ENCODE measurements around the gene IGF1R.

The IGF1R gene

DNA sequence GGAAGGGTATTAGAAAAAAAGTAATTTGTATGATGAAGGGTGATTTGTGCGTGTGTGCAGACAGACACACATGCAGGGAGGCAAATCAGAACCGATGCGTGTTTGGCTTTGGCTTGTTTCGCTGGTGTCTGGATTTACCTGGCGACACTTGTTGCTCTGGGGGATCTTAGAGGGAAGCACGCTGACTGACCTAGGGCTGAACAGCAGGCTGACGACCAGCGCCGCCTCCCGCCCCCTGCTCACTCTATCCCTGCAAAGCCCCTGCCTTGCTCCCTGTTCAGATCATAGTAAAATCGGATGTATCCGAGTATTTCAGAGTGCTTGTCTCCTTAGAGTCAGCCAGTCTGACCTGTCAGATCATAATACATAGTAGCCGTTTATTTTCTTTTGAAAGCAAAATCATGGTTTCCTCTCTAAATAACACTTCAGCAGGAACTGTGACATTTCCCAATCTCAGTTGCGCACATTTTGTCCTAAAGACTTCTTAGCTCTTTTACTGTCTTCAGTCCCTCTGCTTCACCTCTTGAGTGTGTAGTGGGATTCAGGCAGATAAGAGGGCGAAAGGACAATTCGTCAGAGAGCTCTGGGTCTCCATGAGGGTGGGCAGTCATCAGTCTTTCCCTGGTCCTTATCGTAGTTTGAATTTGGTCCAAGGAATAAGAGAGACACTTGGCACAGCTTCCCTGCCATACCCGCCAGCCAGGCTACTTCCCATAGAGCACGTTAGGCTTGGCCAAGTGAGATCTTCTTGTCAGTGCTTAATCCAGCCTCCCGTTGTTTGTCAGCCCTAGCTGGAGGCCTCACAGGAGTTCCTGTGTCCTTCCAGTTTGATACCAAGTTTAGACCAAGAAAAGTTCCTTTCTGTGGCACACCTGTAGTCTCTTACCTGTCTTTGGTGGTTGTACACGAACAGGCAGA is 261.9 kb downstream of the IGF1R start:
- no peak for DNase-seq (ENCODE audit: low spot score)

DNA sequence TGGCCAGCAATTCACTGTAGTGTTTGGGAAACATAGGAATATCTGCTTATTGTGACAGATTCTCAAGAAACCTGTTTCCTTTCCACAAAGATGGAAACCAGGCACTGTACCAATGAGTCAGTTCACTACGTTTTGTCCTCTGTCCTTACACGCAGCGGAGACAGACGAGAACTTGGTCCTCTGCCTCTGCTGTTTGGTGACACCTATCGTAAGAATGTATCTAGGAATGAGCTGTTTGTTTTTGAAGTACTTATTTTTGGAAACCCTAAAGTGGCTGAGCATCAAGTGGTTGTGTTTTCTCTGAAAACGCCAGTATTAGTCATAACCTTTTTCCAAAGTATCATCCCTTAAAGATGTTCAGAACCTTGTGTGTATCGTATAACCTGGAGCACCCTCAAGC is 266.3 kb downstream of the IGF1R start:
- no peak for DNase-seq (ENCODE audit: low spot score)

DNA sequence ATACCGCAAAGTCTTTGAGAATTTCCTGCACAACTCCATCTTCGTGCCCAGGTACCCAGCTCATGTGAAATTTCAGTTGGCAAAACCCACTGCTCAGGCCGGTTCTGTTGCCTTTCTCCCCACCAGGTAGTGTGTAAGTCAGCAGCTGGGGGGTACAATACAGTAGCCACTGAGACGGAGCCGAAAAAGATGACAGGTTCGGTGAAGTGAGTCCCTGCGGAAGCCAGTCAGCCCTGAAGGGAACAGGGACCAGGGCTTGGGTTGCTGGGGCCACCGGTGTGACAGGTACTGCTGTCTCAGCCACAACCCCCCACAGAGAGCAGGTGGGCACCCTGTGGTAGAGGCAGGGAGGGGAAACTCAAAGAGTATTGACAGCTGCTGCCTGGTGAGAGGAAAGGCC is 268.5 kb downstream of the IGF1R start:
- no peak for DNase-seq (ENCODE audit: low spot score)

DNA sequence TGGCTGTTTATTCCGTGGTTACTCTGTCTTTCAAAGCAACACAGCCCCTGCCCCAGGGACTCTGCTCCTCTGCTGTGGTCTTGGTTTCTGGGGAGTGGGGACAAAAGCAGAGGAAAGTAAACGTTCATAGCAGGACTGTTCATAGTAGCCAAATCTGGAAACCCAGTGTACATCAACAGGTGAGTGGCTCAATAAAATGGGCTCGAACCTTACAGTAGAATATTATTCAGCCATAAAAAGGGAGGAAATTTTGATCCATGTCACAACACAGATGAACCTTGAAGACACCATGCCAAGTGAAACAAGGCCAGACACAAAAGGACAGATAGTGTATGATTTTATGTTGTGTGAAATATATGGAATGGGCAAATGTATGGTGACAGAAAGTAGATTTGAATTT is 269.1 kb downstream of the IGF1R start:
- no peak for DNase-seq (ENCODE audit: low spot score)

DNA sequence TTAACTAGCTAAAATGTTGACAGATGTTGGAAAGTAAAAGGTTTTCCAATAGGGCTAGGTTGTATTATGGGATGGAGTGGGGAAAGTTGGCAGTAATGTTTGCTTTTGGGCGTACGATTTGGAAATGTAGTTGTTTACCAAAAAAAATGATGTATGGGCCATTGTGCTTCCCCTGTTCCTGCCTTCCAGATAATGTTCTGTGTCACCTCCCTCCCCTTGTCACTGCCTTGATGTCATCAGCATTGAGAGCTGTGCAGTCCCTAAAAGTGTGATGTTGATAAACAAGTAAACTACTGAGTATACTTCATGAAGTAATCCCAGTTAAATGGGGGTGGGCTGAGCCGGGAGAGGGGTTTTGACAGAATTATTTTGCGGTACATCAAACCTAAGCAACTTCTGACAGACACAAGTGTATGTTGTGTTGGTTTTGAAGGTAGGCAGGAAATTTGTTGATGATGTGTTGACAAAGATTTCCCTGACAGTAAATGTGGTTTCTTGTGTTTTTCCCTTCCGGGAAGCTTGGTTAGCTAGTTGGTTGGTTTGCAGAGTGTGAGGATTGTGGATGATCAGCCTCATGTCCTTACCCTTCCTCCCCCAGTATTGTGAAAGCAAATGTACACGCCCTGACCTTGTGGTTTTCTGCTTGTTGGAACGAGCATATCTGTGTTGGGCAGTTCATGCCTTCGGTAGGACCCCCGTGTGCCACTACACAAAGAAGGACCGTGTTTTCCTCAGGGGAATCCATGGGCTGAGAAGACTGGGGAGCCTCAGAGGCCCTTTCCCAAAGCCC is 271.9 kb downstream of the IGF1R start:
- no peak for DNase-seq (ENCODE audit: low spot score)

DNA sequence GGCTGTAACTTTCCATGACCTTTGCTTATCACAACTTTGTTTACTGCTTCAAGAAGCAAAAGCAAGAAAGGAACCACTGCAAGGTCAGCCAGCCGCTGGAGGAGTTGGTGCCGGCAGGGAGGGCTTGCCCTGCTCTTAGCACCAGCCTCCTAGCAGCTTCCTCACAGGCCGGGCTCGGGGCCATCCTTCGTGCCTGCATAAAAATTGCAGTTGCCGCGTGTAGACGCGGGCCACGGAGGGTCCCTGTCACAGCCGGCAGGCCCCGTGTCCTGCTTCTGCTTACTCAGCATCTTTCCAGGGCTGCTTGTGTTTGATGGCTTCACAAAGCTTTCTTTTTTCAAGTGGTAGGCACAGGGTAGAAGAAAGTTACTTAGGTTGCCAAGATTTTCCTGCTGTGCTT is 274.8 kb downstream of the IGF1R start:
- DNase-seq (ENCODE audit: low spot score) = no peak

DNA sequence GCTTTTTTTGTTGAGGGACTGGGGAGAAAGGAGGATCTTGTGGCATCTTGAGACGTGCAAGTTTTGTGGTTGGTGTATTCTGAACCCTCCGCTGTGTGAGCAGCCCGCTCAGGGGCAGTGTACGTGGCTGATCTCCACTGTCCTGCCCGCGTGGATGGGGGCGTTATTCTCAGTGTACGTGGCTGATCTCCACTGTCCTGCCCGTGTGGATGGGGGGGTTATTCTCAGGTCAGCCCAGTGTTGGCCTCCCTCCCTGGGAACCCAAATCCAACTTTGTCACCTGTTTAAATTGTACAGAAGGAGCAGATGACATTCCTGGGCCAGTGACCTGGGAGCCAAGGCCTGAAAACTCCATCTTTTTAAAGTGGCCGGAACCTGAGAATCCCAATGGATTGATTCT is 275.2 kb downstream of the IGF1R start:
- DNase-seq (ENCODE audit: low spot score) = no peak

DNA sequence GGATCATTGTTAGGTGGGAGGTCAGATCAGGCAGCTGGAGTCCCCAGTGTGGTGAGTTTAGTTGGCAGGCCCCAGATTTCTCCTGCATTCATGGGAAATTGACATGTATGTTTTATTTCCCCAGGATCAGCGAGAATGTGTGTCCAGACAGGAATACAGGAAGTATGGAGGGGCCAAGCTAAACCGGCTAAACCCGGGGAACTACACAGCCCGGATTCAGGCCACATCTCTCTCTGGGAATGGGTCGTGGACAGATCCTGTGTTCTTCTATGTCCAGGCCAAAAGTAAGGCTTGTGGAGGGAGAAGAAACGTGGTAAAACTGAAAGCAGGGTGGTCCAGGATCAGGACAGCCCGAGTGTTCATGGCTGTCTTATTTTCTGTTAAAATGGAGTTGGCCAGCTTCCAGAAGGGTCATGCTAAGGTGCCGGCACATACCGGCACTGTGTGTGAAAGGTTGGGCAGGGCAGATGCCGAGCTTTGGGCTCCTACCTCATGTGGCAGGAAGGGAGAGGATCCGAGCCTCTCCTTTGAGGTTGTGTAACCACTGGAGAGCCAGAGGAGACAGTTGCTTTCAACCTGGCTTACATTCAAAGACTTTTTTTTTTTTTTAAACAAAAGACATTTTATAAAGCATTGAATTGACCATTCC is 276.2 kb downstream of the IGF1R start:
- DNase-seq (ENCODE audit: low spot score) = no peak

DNA sequence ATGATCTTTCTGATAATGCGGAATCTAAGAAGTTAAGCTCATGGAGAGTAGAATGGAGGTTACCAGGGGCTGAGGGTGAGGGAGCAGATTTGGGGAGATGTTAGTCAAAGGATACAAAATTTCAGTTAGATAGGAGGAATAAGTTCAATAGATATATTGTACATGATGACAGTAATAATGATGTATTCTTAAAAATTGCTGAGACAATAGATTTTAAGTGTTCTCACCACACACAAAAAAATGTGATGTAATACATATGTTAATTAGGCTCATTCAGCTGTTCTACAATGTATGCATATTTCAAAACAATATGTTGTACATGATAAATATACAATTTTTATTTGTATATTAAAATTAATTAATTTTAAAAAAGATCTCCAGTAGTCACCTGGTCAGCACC is 277.9 kb downstream of the IGF1R start:
- DNase-seq (ENCODE audit: low spot score) = no peak

DNA sequence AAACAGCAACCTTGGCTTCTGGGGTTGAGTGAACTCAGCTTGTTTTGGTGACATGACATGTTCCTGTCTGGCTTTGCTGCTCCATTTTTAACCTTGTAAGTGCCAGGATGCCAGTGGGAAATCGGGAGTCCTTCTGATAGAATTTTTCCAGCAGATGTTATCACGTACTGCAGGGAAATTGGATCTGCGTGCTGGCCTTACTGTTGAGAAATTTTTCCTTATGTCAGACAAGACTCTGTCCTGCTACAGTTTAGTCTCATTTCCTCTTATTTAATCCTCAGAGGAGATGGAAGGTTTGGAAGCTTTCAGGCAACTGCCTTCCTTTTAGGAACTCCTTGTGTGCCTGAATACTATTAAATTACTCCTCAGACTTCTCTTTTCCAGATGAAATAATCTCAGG is 278.7 kb downstream of the IGF1R start:
- DNase-seq (ENCODE audit: low spot score) = no peak

DNA sequence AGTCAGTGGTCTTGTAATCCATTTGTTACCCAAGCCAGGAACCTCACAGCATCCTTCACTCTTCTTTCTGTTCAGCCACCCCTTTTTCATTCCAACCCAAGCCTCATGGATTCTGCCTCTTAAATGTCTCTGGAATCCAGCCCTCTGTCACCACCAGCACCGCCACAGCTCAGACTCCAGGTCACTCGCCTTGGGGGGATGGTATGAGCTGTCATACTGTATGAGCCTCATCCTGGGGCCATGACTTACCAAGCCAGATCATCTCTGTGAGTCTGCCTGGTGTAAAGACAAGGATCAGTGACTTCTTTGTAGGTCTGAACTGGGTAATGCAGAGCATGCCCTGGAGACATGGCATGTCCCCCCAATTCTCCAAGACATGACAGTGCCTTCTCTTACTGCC is 279.7 kb downstream of the IGF1R start:
- no peak for DNase-seq (ENCODE audit: low spot score)

DNA sequence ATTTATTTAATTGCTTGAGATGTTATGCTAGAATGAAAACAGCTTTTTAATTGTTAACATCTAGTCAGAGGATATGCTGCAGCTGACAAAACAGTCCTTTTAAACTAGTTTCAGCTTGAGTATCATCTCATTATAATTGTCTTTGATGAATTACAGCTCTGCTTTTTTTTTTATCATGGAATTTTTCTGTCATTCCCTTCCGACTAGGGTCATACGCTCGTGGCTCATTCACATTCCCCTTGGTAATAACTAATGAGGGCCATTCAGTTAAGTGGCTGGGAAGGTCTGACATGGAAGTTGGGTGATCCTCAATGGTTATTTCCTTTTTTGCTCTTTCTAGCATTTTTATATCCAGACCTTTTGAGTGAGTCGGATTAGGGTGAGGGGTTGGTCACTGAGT is 282.2 kb downstream of the IGF1R start:
- DNase-seq (ENCODE audit: low spot score) = no peak

DNA sequence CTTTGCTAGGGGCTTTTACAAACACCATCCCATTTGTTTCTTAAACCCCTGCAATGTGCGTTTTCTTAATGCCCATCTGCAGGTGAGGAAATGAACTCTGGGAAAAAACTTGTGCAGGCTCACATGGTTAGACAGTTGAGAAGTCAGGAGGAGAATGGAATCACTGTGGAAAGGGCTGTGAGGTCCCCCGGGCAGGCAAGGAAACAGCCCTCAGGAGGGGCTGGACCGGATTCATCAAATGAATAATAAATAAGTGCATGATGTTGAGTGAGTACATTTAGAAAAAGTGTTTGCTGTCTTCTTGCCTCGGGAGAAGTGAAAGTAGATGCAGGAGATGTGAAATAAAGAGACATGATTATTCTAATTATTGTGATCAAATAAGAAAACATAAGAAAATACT is 282.7 kb downstream of the IGF1R start:
- no peak for DNase-seq (ENCODE audit: low spot score)

DNA sequence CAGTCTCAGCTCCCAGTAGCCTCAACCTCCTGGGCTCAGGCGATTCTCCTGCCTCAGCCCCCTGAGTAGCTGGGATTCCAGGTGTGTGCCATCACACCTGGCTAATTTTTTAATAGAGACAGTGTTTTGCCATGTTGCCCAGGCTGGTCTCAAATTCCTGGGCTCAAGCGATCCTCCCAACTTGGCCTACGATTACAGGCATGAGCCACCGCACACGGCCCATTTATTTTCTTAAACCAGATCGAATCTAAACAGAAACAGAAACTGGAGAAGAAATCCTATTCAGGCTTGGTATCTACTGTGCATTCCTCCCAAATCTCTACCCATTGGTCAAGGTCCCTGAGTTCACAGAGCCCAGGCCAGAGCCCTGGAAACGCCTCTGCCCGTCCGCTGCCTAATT is 285.1 kb downstream of the IGF1R start:
- no peak for DNase-seq (ENCODE audit: low spot score)

DNA sequence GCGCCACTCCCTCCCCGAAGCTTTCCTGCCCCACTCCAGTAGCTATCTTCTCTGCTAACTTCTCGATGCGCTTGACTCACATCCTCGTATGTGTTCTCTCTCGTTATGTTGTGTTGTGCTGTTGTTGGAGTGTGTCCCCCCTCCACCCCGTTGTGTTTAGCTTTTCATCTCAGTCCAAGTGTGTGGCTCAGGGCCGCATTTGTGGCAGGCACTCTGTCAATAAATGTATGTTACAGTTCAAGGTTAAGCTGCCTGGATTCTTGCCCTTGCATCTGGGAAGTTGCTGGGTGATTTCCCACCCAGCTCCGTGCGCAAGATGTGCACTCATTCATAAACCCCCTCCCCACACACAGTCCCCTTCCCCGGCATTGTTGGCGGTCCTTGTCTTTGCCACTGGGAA is 287.4 kb downstream of the IGF1R start:
- no peak for DNase-seq (ENCODE audit: low spot score)

DNA sequence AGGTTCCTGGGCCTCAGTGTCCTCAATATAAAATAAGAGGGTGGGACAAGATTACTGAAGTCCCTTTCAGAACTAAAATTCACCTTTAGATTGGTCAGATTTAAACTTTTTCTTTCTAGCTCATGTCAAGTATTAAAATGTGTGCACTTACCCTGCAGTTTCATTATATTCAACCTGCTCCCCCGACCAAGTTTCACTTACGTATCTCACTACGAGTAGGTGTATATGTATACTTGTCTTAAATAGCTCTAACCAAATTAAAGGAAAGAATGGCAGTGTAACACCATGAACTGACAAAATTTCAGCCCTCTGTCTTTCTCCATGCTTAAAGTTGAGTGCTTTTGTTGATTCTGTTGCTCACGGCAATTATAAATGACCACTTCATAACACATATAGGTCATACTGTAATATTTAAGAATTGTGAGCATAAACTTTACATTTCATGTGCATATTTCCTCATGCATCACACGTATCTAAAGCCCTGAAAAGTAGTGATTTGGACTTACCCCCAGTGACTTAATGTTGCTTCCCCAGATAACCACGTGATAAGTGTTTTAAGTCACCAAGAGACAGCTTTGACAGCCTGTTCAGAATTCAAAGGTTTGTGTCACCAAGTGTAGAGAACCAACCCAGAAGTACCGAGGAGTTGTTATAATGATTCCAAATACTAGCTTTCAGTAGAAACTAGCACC is 289.2 kb downstream of the IGF1R start:
- no peak for DNase-seq (ENCODE audit: low spot score)

DNA sequence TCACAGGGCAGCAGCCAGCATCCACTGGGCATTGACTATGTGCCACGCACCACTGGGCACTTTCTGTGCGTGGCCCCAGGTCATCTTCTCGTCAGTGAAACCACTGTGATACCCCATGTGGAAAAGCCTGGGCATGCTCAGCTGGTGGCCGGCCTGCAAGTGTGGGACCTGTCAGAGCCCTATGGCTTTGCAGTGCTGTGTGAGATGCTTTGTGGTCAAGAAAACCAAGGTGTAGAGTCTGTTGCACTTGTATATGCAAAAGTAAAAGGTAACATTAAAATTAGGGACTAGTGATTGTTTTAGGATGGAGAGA is 289.7 kb downstream of the IGF1R start:
- no peak for DNase-seq (ENCODE audit: low spot score)

DNA sequence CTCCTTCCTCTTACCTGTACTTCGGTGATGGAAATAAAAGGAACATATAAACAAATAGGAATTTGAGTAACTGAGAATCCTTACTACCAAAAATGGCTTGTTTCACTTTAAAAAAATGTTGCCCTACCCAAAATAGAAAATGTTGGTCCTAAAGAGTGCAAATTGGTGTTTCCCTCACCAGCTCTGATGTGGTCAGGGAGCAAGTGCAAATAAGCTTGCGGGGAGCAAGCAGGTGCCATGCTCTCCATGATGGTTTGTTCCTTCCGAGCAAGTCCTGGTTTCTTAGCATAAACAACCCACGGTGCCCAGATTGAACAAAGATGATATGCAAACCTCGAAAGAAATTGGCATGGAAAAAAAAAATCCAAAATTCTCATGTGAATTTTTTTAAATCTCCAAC is 290.5 kb downstream of the IGF1R start:
- no peak for DNase-seq (ENCODE audit: low spot score)

DNA sequence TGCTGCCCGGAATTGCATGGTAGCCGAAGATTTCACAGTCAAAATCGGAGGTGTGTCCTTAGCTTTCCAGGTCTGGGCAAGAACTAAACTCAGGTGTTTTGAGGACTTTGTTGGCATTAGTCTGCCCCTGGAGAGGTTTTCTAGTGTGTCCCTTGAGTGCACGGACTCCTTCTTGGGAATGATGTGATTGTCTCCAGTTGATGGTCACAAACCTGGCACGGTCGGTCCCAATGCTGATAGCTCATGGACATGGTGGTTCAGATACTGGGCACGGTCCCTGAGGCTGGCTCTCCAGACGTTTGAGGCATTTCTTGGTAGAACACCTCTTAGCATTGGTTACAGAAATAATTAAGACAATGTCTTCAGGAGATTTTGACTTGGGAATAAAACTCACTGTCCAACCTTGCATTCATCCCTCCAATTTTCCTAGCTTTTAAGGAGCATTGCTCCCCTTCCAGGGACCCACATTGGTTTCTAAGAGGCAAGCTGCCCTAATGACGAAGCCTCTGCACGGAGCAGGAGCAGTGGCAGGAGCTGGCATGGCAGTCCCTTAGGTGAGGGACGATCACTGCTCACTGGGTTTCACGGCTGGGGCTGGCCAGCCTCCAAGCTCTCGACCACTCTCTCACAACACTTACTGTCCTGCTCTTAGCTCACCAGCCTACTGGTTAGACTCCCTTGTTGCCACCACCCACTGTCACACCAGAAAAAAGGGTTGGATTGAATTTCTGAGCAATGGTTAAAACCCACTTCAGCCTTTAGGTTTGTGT is 291.2 kb downstream of the IGF1R start:
- DNase-seq (ENCODE audit: low spot score) = no peak

DNA sequence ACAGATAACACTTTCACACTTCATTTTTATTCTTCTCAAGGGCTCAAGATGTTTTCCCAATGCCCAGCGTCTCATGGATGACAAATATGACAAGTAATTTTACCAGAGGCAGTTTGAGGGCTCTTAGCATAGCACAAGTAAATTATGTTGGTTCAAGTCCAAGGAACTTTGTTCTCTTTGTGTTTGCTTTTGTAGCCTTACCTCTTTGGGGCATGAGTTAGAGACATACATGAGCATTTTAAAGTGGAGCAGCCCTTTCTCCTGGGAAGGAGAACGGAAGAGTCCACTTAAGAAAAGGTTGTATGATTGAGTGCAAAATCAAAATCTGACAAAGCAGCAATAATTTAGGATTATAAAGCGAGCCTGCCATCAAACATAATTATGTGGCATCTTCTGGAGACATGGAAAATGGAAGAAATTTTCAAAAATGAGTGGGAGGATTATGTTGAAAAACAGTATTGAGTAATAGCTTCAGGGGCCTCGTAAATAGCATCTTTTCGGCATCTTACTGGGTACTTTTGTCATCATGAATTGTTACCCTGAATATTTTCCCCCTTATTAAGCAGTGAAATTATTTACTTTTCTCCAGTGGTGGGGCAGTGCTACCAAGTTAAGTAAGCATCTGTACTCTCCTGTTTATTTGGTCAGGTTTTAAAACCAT is 293.4 kb downstream of the IGF1R start:
- DNase-seq (ENCODE audit: low spot score) = no peak

DNA sequence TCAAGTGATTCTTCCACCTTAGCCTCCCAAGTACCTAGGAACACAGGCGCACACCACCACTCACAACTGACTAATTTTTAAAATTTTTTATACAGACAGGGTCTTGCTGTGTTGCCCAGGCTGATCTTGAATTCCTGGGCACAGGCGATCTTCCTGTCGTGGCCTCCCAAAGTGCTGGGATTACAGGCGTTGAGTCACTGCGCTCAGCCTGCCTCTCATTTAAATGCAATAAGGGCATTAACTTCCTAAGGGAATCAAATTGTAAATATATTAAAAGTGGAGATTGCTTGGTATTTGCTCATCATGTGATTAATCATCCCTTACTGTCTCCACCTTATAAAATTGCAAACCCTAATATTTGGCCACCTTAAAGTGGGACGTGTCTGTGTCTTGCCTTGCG is 294.1 kb downstream of the IGF1R start:
- DNase-seq (ENCODE audit: low spot score) = no peak

All from HuH-7.5 (cell line).